ENCODE data around the gene PLA2G2A. TPM values are rescaled to one million over a fixed set of nuclear protein-coding genes. Genes with fewer than 3 reads are reported as not detected.

Gene PLA2G2A
- total and polyA plus RNA-seq, 2 of the 8 experiments (the other 6 are each of a cell fraction or from before 2014, with no cell fraction given) = 0.69 to 3.7 TPM

GRCh38 chr1:20010016-20010415 lies 30.6 kb upstream of the PLA2G2A start:
- H4K8ac ChIP-seq (ENCODE audit: extremely low read depth, insufficient read depth, low read length) = no peak overlapping the region
- H3K23me2 ChIP-seq (ENCODE audit: low read depth, low read length) = no peaks in the 10 kb centered on the region
- no peak overlapping the region for H3K4me2 ChIP-seq (ENCODE audit: insufficient read depth in 1 of 2, low read depth in 2 of 2, low read length in 2 of 2)
- H3K79me2 ChIP-seq (ENCODE audit: control insufficient read depth in 1 of 2, insufficient read depth in 2 of 2, low read length in 2 of 2) = no peaks in the 10 kb centered on the region
- H4K20me1 ChIP-seq (replicated peaks in 1 of 2; ENCODE audit: control insufficient read depth in 1 of 2, insufficient read depth in 2 of 2, low read length in 2 of 2) = no peaks in the 10 kb centered on the region
- no peaks in the 10 kb centered on the region for H3K27me3 ChIP-seq (replicated peaks in 1 of 4; ENCODE audit: control insufficient read depth in 3 of 4, extremely low read depth in 1 of 4, insufficient read depth in 3 of 4, low read length in 3 of 4)
- no peak overlapping the region for H2BK120ac ChIP-seq (replicated peaks; ENCODE audit: low read depth, low read length)
- no peaks in the 10 kb centered on the region for H3K4me1 ChIP-seq (replicated peaks in 1 of 4; ENCODE audit: control insufficient read depth in 3 of 4, insufficient read depth in 4 of 4, low read length in 3 of 4)
- H3K4ac ChIP-seq (replicated peaks; ENCODE audit: insufficient read length, low read depth, low read length) = no peak overlapping the region
- no peak overlapping the region for H2BK12ac ChIP-seq (ENCODE audit: low read depth, low read length)
- 100% methylated on average over 1 of the region's 1 CpG; no CpG with 5 or more reads in 1 of the 2 experiments for WGBS, 2 experiments (ENCODE audit: extremely low coverage in 1 of 2, insufficient coverage in 1 of 2, insufficient read length in 1 of 2, insufficient replicate concordance in 2 of 2, low coverage in 1 of 2, low lambda C conversion rate in 2 of 2, missing lambda C conversion rate in 1 of 2)
- no peak overlapping the region for H2AK5ac ChIP-seq (ENCODE audit: low read depth, low read length)
- H2BK15ac ChIP-seq (ENCODE audit: low read length) = no peak overlapping the region
- peaks cover 9 to 16% of the 10 kb centered on the region in 2 experiments; a peak in 3 of 4 replicates for H3K9me3 ChIP-seq (ENCODE audit: insufficient read depth in 2 of 2, low read depth in 1 of 2, low read length in 1 of 2)
- no peak overlapping the region for H3K4me3 ChIP-seq (ENCODE audit: extremely low read depth in 1 of 4, insufficient read depth in 2 of 4, low read depth in 3 of 4, low read length in 4 of 4)
- POLR2A ChIA-PET (ENCODE audit: partially characterized antibody) = no interaction called here
- TF ChIP-seq EZH2 (IDR thresholded peaks at IDR 0.05; ENCODE audit: low read depth, low read length, severe bottlenecking) = no peak
- TF ChIP-seq TAF1 (IDR thresholded peaks at IDR 0.05; ENCODE audit: low read depth, low read length) = no peak
- no peak for TF ChIP-seq RXRA (IDR thresholded peaks at IDR 0.05; ENCODE audit: insufficient read depth, low read depth, low read length)
- TF ChIP-seq, protein P1, sequence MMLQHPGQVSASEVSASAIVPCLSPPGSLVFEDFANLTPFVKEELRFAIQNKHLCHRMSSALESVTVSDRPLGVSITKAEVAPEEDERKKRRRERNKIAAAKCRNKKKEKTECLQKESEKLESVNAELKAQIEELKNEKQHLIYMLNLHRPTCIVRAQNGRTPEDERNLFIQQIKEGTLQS (IDR thresholded peaks at IDR 0.05; ENCODE audit: insufficient read depth, low read depth, low read length) = no peak
- no peak for TF ChIP-seq KDM1A (IDR thresholded peaks at IDR 0.05; ENCODE audit: borderline replicate concordance, low read length)
- no peak for TF ChIP-seq SP4 (IDR thresholded peaks at IDR 0.05; ENCODE audit: low read length)
- DNase-seq (ENCODE audit: low read depth in 1 of 2, low spot score in 2 of 2) (no peak), FAIRE-seq (no peak)
- H3K23ac ChIP-seq (ENCODE audit: insufficient read length) = no peak overlapping the region
- H3K27ac ChIP-seq (ENCODE audit: low read depth, low read length) = no peak overlapping the region
- H2BK5ac ChIP-seq (ENCODE audit: low read depth, low read length) = no peak overlapping the region
- H3K79me1 ChIP-seq (ENCODE audit: low read depth, low read length) = no peaks in the 10 kb centered on the region
- H3K14ac ChIP-seq (ENCODE audit: insufficient read length) = no peak overlapping the region
- no peak overlapping the region for H3K18ac ChIP-seq (ENCODE audit: extremely low read depth, low read length)
- H3K56ac ChIP-seq (replicated peaks; ENCODE audit: insufficient read length, low read depth, low read length) = no peak overlapping the region
- no peak overlapping the region for H2AFZ ChIP-seq (ENCODE audit: low read length)
- H4K5ac ChIP-seq (ENCODE audit: insufficient read length, low read depth, low read length) = no peak overlapping the region
- CTCF ChIA-PET (ENCODE audit: partially characterized antibody) = no interaction called here
- no peaks in the 10 kb centered on the region for H3K36me3 ChIP-seq (ENCODE audit: control insufficient read depth in 2 of 4, insufficient read depth in 4 of 4, low read length in 3 of 4)
- no peak overlapping the region for H2BK20ac ChIP-seq (ENCODE audit: low read length)
- no peak overlapping the region for H4K91ac ChIP-seq (replicated peaks; ENCODE audit: insufficient read length, low read length)
- H3K9ac ChIP-seq (replicated peaks in 1 of 4; ENCODE audit: extremely low read depth in 1 of 4, low read depth in 3 of 4, low read length in 3 of 4) = no peak overlapping the region
